ENCODE results near the gene LINC01488.

Gene LINC01488

GRCh38 chr11:69489746-69490365 is 8.4 kb downstream of the LINC01488 start:
- no peaks in the 10 kb centered on the region for H3K4me1 ChIP-seq (ENCODE audit: control insufficient read depth, low read length)
- H3K79me2 ChIP-seq (ENCODE audit: control insufficient read depth, low read length): no peaks in the 10 kb centered on the region
- no peaks in the 10 kb centered on the region for H3F3A ChIP-seq (ENCODE audit: control insufficient read depth, insufficient read depth)
- no peak overlapping the region for H3K27ac ChIP-seq (ENCODE audit: low read depth, low read length)
- no peaks in the 10 kb centered on the region for H3K36me3 ChIP-seq (ENCODE audit: control insufficient read depth, low read length)
- H3K4me3 ChIP-seq (ENCODE audit: low read length): no peak overlapping the region
- H3K9me3 ChIP-seq (ENCODE audit: control insufficient read depth, insufficient read depth, low read length): no peaks in the 10 kb centered on the region
- no peak overlapping the region for H3K4me2 ChIP-seq (ENCODE audit: low read length)
- H3K27me3 ChIP-seq (ENCODE audit: control insufficient read depth, low read length): no peaks in the 10 kb centered on the region
- H4K20me1 ChIP-seq (ENCODE audit: control insufficient read depth, insufficient read depth, low read depth, low read length): no peaks in the 10 kb centered on the region
- TF ChIP-seq, protein P1, sequence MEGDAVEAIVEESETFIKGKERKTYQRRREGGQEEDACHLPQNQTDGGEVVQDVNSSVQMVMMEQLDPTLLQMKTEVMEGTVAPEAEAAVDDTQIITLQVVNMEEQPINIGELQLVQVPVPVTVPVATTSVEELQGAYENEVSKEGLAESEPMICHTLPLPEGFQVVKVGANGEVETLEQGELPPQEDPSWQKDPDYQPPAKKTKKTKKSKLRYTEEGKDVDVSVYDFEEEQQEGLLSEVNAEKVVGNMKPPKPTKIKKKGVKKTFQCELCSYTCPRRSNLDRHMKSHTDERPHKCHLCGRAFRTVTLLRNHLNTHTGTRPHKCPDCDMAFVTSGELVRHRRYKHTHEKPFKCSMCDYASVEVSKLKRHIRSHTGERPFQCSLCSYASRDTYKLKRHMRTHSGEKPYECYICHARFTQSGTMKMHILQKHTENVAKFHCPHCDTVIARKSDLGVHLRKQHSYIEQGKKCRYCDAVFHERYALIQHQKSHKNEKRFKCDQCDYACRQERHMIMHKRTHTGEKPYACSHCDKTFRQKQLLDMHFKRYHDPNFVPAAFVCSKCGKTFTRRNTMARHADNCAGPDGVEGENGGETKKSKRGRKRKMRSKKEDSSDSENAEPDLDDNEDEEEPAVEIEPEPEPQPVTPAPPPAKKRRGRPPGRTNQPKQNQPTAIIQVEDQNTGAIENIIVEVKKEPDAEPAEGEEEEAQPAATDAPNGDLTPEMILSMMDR (IDR thresholded peaks at IDR 0.05; ENCODE audit: low read depth, low read length, poor library complexity, severe bottlenecking): no peak
- no peak for TF ChIP-seq EZH2phosphoT487 (IDR thresholded peaks at IDR 0.05; ENCODE audit: borderline replicate concordance, low read length)
- H3K9me2 ChIP-seq (replicated peaks; ENCODE audit: control insufficient read depth, low read length): no peaks in the 10 kb centered on the region

- Histone ChIP-seq H4K20me1 (ENCODE audit: control insufficient read depth, insufficient read depth, low read depth, low read length) (no peaks in the 10 kb centered on the region), H3K4me1 (ENCODE audit: control insufficient read depth, low read length) (no peaks in the 10 kb centered on the region), H3K36me3 (ENCODE audit: control insufficient read depth, low read length) (no peaks in the 10 kb centered on the region), H3K4me3 (ENCODE audit: low read length) (no peak overlapping the region), H3K4me2 (ENCODE audit: low read length) (no peak overlapping the region), H3K27ac (ENCODE audit: low read depth, low read length) (no peak overlapping the region), H3K27me3 (ENCODE audit: control insufficient read depth, low read length) (no peaks in the 10 kb centered on the region), H3K9me3 (ENCODE audit: control insufficient read depth, insufficient read depth, low read length) (no peaks in the 10 kb centered on the region), H3K9me2 (replicated peaks; ENCODE audit: control insufficient read depth, low read length) (no peaks in the 10 kb centered on the region), H3K79me2 (ENCODE audit: control insufficient read depth, low read length) (no peaks in the 10 kb centered on the region), H3F3A (ENCODE audit: control insufficient read depth, insufficient read depth) (no peaks in the 10 kb centered on the region)
- TF ChIP-seq, protein P1 (IDR thresholded peaks at IDR 0.05; ENCODE audit: low read depth, low read length, poor library complexity, severe bottlenecking): no peak
- TF ChIP-seq EZH2phosphoT487 (IDR thresholded peaks at IDR 0.05; ENCODE audit: borderline replicate concordance, low read length): no peak
Observed at GRCh38 chr11:69490516-69490915, 9.1 kb downstream of the LINC01488 start.

GRCh38 chr11:69491071-69492031 is 9.9 kb downstream of the LINC01488 start:
- H3K9me2 ChIP-seq (replicated peaks; ENCODE audit: control insufficient read depth, low read length): no peaks in the 10 kb centered on the region
- no peaks in the 10 kb centered on the region for H3K27me3 ChIP-seq (ENCODE audit: control insufficient read depth, low read length)
- H3K4me2 ChIP-seq (ENCODE audit: low read length): no peak overlapping the region
- no peaks in the 10 kb centered on the region for H3K79me2 ChIP-seq (ENCODE audit: control insufficient read depth, low read length)
- no peak for TF ChIP-seq EZH2phosphoT487 (IDR thresholded peaks at IDR 0.05; ENCODE audit: borderline replicate concordance, low read length)
- TF ChIP-seq, protein P1 (IDR thresholded peaks at IDR 0.05; ENCODE audit: low read depth, low read length, poor library complexity, severe bottlenecking): no peak
- H3K27ac ChIP-seq (ENCODE audit: low read depth, low read length): no peak overlapping the region
- no peaks in the 10 kb centered on the region for H3F3A ChIP-seq (ENCODE audit: control insufficient read depth, insufficient read depth)
- H3K36me3 ChIP-seq (ENCODE audit: control insufficient read depth, low read length): no peaks in the 10 kb centered on the region
- H3K4me1 ChIP-seq (ENCODE audit: control insufficient read depth, low read length): no peaks in the 10 kb centered on the region
- H3K4me3 ChIP-seq (ENCODE audit: low read length): no peak overlapping the region
- H3K9me3 ChIP-seq (ENCODE audit: control insufficient read depth, insufficient read depth, low read length): no peaks in the 10 kb centered on the region
- no peaks in the 10 kb centered on the region for H4K20me1 ChIP-seq (ENCODE audit: control insufficient read depth, insufficient read depth, low read depth, low read length)

Measured in DOHH2 (cell line).